HepG2 (cell line): ENCODE data around the gene SLAMF8. TPM values are rescaled to one million over a fixed set of nuclear protein-coding genes. Genes with fewer than 3 reads are reported as not detected.

Experiments
- CEBPB ChIP-seq: IDR thresholded peaks from 2 replicates; pipeline ENCODE4 v1.6.1; 2011; ENCODE audit warnings: low read depth, low read length, improper control_type of control experiment, borderline replicate concordance
- CEBPG ChIP-seq: IDR thresholded peaks from 2 replicates; pipeline ENCODE4 v1.6.1; 2016
- ESRRA ChIP-seq: sonication (generic); formaldehyde crosslinking; IDR thresholded peaks from 2 replicates; pipeline ENCODE4 v1.5.1; 2020; ENCODE audit warnings: mild to moderate bottlenecking, low read depth, missing genetic modification reagents
- GATAD1 ChIP-seq: IDR thresholded peaks from 2 replicates; pipeline ENCODE4 v1.6.1; 2016; ENCODE audit warnings: missing genetic modification reagents, missing compliant biosample characterization
- HCFC1 ChIP-seq: fragments of 150-350 bp; IDR thresholded peaks from 2 replicates; pipeline ENCODE4 v1.6.1; 2014; ENCODE audit warnings: low read depth, low read length
- HMG20A ChIP-seq: IDR thresholded peaks from 2 replicates; pipeline ENCODE4 v1.6.1; 2016; ENCODE audit warnings: borderline replicate concordance
- SIX1 ChIP-seq: sonication (generic); formaldehyde crosslinking; IDR thresholded peaks from 2 replicates; pipeline ENCODE4 v1.4.0; 2020; ENCODE audit warnings: missing genetic modification reagents, borderline replicate concordance
- SNAPC2 ChIP-seq: sonication (generic); formaldehyde crosslinking; IDR thresholded peaks from 2 replicates; pipeline ENCODE4 v1.8.1; 2022; ENCODE audit warnings: mild to moderate bottlenecking, missing genetic modification reagents
- TEAD3 ChIP-seq: optimal IDR thresholded peaks from 2 replicates; pipeline ENCODE3; 2016; ENCODE audit warnings: borderline replicate concordance
- ZFP41 ChIP-seq: sonication (generic); formaldehyde crosslinking; IDR thresholded peaks from 2 replicates; pipeline ENCODE4 v1.4.0; 2020; ENCODE audit warnings: mild to moderate bottlenecking, missing genetic modification reagents, borderline replicate concordance
- ZNF160 ChIP-seq: sonication (generic); formaldehyde crosslinking; IDR thresholded peaks from 2 replicates; pipeline ENCODE4 v1.8.0; 2022; ENCODE audit warnings: mild to moderate bottlenecking, inconsistent platforms, missing genetic modification reagents
- ZNF205 ChIP-seq: IDR thresholded peaks from 2 replicates; pipeline ENCODE4 v1.6.1; 2018; ENCODE audit warnings: missing biosample characterization, missing genetic modification reagents
- ZNF282 ChIP-seq: fragments of 450-650 bp; IDR thresholded peaks from 2 replicates; pipeline ENCODE4 v1.6.1; 2018; ENCODE audit not compliant: partially characterized antibody
- ZNF530 ChIP-seq: sonication (generic); formaldehyde crosslinking; IDR thresholded peaks from 2 replicates; pipeline ENCODE4 v1.5.0; 2020; ENCODE audit warnings: low read depth, mild to moderate bottlenecking, missing genetic modification reagents
- polyA plus RNA-seq, 8 experiments: library from polyadenylated mRNA; depleted of rRNA in 3 of 8; stranded (reverse) in 7 of 8; unstranded in 1 of 8; fragments of >200 nt; fragmentation: Illumina TruSeq in 4 of 8; extraction: Trizol in 4 of 8; gene quantifications; 2 replicates each; pipeline versions ENCODE4 v1.2.1 to v1.2.3, GENCODE V29; 2011 to 2016; ENCODE audit warnings: low read depth in 4 of 8, missing spikeins in 1 of 8, mixed read lengths in 1 of 8; ENCODE audit not compliant: insufficient read depth in 1 of 8
- total RNA-seq, 5 experiments: library from RNA; depleted of rRNA; stranded (reverse); fragments of >200 nt; fragmentation: Illumina TruSeq; extraction: Trizol; gene quantifications; 2 replicates each; pipeline ENCODE4 v1.2.3, GENCODE V29; 2016; ENCODE audit warnings: low read depth in 1 of 5
- TF ChIP-seq, protein P1 (sequence below): sonication (generic); formaldehyde crosslinking; IDR thresholded peaks from 2 replicates; pipeline ENCODE4 v1.4.0; 2020; ENCODE audit warnings: missing genetic modification reagents
- TF ChIP-seq, protein P2 (sequence below): sonication (generic); formaldehyde crosslinking; IDR thresholded peaks from 2 replicates; pipeline ENCODE4 v1.5.1; 2020; ENCODE audit warnings: mild to moderate bottlenecking, moderate library complexity, missing genetic modification reagents
- TF ChIP-seq, protein P3 (sequence below), 2 experiments: sonication (generic) in 1 of 2; formaldehyde crosslinking in 1 of 2; IDR thresholded peaks; 2 replicates each; pipeline versions ENCODE4 v1.4.0 to v1.6.1; 2018 to 2020; ENCODE audit warnings: missing genetic modification reagents in 2 of 2, borderline replicate concordance in 1 of 2, low read depth in 1 of 2, mild to moderate bottlenecking in 1 of 2, missing biosample characterization in 1 of 2
- TF ChIP-seq, protein P4 (sequence below): sonication (generic); formaldehyde crosslinking; conservative IDR thresholded peaks from 2 replicates; pipeline ENCODE4 v1.8.0; 2022; ENCODE audit warnings: missing genetic modification reagents

SLAMF8 gene
- total and polyA plus RNA-seq, 2 of the 13 experiments (the other 11 are each of a cell fraction or from before 2014, with no cell fraction given): not detected

DNA sequence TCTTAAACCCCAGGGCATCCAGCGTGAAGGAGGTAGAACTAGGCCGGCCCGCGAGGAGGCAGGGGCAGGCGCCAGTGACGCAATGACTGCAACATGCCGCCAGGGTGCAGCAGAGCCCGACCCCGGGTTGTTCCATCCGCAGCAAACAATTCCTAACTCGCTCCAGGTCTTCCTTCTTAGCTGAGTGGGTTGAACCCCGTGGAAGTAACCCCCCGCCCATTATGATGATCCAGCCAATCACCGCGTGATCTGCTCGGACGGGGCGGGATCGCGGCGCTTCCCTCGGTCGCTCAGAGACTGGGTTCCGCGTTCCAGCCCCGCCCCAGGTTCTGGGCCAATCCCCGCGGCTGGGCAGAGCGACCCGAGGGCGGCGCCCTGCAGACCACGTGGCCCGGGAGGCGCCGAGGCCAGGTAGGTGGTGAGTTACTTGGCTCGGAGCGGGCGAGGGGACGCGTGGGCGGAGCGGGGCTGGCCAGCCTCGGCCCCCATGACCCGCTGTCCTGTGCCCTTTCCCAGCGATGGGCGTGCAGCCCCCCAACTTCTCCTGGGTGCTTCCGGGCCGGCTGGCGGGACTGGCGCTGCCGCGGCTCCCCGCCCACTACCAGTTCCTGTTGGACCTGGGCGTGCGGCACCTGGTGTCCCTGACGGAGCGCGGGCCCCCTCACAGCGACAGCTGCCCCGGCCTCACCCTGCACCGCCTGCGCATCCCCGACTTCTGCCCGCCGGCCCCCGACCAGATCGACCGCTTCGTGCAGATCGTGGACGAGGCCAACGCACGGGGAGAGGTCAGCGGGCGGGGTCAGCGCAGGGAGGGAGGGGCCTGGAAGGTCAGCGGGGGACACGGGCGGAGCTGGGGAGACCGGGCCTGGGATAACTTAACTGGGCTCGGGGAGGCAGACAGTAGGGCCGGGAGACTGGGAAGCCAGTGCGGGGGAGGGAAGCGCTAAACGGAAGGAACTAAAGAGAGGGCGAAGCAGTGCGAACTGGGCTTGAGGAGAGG lies 45.8 kb upstream of the SLAMF8 start, which contains the start of gene DUSP23 (continued):
- TF ChIP-seq, protein P1, sequence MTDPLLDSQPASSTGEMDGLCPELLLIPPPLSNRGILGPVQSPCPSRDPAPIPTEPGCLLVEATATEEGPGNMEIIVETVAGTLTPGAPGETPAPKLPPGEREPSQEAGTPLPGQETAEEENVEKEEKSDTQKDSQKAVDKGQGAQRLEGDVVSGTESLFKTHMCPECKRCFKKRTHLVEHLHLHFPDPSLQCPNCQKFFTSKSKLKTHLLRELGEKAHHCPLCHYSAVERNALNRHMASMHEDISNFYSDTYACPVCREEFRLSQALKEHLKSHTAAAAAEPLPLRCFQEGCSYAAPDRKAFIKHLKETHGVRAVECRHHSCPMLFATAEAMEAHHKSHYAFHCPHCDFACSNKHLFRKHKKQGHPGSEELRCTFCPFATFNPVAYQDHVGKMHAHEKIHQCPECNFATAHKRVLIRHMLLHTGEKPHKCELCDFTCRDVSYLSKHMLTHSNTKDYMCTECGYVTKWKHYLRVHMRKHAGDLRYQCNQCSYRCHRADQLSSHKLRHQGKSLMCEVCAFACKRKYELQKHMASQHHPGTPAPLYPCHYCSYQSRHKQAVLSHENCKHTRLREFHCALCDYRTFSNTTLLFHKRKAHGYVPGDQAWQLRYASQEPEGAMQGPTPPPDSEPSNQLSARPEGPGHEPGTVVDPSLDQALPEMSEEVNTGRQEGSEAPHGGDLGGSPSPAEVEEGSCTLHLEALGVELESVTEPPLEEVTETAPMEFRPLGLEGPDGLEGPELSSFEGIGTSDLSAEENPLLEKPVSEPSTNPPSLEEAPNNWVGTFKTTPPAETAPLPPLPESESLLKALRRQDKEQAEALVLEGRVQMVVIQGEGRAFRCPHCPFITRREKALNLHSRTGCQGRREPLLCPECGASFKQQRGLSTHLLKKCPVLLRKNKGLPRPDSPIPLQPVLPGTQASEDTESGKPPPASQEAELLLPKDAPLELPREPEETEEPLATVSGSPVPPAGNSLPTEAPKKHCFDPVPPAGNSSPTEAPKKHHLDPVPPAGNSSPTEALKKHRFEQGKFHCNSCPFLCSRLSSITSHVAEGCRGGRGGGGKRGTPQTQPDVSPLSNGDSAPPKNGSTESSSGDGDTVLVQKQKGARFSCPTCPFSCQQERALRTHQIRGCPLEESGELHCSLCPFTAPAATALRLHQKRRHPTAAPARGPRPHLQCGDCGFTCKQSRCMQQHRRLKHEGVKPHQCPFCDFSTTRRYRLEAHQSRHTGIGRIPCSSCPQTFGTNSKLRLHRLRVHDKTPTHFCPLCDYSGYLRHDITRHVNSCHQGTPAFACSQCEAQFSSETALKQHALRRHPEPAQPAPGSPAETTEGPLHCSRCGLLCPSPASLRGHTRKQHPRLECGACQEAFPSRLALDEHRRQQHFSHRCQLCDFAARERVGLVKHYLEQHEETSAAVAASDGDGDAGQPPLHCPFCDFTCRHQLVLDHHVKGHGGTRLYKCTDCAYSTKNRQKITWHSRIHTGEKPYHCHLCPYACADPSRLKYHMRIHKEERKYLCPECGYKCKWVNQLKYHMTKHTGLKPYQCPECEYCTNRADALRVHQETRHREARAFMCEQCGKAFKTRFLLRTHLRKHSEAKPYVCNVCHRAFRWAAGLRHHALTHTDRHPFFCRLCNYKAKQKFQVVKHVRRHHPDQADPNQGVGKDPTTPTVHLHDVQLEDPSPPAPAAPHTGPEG: no peak
- TF ChIP-seq, protein P2, sequence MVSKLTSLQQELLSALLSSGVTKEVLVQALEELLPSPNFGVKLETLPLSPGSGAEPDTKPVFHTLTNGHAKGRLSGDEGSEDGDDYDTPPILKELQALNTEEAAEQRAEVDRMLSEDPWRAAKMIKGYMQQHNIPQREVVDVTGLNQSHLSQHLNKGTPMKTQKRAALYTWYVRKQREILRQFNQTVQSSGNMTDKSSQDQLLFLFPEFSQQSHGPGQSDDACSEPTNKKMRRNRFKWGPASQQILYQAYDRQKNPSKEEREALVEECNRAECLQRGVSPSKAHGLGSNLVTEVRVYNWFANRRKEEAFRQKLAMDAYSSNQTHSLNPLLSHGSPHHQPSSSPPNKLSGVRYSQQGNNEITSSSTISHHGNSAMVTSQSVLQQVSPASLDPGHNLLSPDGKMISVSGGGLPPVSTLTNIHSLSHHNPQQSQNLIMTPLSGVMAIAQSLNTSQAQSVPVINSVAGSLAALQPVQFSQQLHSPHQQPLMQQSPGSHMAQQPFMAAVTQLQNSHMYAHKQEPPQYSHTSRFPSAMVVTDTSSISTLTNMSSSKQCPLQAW (CRISPR knock-in tag): no peak
- no peak for TF ChIP-seq ZFP41 (CRISPR knock-in tag)
- TF ChIP-seq ESRRA: no peak
- TF ChIP-seq HCFC1: no peak
- no peak for TF ChIP-seq ZNF530
- no peak for TF ChIP-seq SIX1
- TF ChIP-seq ZNF205 (CRISPR knock-in tag): no peak
- peak; percentile 84 for TF ChIP-seq CEBPG (CRISPR knock-in tag)
- TF ChIP-seq, protein P3, sequence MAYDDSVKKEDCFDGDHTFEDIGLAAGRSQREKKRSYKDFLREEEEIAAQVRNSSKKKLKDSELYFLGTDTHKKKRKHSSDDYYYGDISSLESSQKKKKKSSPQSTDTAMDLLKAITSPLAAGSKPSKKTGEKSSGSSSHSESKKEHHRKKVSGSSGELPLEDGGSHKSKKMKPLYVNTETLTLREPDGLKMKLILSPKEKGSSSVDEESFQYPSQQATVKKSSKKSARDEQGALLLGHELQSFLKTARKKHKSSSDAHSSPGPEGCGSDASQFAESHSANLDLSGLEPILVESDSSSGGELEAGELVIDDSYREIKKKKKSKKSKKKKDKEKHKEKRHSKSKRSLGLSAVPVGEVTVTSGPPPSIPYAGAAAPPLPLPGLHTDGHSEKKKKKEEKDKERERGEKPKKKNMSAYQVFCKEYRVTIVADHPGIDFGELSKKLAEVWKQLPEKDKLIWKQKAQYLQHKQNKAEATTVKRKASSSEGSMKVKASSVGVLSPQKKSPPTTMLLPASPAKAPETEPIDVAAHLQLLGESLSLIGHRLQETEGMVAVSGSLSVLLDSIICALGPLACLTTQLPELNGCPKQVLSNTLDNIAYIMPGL (CRISPR knock-in tag; IDR thresholded peaks at IDR 0.05; ENCODE audit: borderline replicate concordance in 1 of 2, low read depth in 1 of 2): no peak
- TF ChIP-seq SNAPC2 (CRISPR knock-in tag): no peak
- no peak for TF ChIP-seq TEAD3 (CRISPR knock-in tag)
- no peak for TF ChIP-seq HMG20A
- TF ChIP-seq ZNF160: no peak
- TF ChIP-seq CEBPB: peak; percentile 75; the same call in 1 of the 2 replicates
- no peak for TF ChIP-seq GATAD1 (CRISPR knock-in tag)
- TF ChIP-seq, protein P4, sequence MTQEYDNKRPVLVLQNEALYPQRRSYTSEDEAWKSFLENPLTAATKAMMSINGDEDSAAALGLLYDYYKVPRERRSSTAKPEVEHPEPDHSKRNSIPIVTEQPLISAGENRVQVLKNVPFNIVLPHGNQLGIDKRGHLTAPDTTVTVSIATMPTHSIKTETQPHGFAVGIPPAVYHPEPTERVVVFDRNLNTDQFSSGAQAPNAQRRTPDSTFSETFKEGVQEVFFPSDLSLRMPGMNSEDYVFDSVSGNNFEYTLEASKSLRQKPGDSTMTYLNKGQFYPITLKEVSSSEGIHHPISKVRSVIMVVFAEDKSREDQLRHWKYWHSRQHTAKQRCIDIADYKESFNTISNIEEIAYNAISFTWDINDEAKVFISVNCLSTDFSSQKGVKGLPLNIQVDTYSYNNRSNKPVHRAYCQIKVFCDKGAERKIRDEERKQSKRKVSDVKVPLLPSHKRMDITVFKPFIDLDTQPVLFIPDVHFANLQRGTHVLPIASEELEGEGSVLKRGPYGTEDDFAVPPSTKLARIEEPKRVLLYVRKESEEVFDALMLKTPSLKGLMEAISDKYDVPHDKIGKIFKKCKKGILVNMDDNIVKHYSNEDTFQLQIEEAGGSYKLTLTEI: no peak
- TF ChIP-seq ZNF282: no peak
